PC-3 (cell line): ENCODE data around the gene CDC42EP3.

ENCODE experiments used
- CTCF ChIP-seq: fragments of 300-600 bp; sonication (generic); conservative IDR thresholded peaks from 2 replicates; pipeline ENCODE4 v1.5.1; 2017; ENCODE audit warnings: antibody characterized with exemption, low read depth, mild to moderate bottlenecking, low read length
- EZH2 ChIP-seq: fragments of 300-600 bp; sonication (generic); IDR thresholded peaks from one replicate; pipeline ENCODE4 v1.6.1; 2017; ENCODE audit warnings: antibody characterized with exemption, mild to moderate bottlenecking, low read length; ENCODE audit not compliant: unreplicated experiment

DNA sequence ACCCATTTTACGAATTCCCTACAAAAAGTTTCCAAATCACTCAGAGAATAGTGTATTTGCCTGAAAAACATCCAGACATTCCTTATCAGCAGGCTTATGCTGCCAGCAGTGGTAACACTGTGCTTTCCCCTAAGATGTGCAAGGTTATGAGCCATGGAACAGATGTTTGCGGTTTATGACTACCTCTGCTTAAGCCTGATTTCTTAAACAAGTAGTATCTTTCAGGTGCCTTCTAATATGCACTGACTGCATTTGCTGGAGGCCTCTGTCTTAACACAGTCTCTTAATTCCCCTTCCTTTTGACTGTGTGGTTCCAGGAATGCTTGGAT is 54.8 kb downstream of the CDC42EP3 start:
- no peak for TF ChIP-seq CTCF
- no peak for TF ChIP-seq EZH2
